HepG2 (cell line): ENCODE results near the gene SURF1. TPM values are rescaled to one million over a fixed set of nuclear protein-coding genes. Genes with fewer than 3 reads are reported as not detected.

Experiments
- ATF4 ChIP-seq, 2 experiments: fragments of 450-650 bp in 1 of 2; sonication (generic) in 1 of 2; formaldehyde crosslinking; IDR thresholded peaks; 2 replicates each; pipeline versions ENCODE4 v1.5.0 to v1.8.0; 2020 to 2022; ENCODE audit warnings: mild to moderate bottlenecking in 1 of 2, missing genetic modification reagents in 1 of 2
- CBX5 ChIP-seq: sonication (generic); formaldehyde crosslinking; IDR thresholded peaks from 2 replicates; pipeline ENCODE4 v1.4.0; 2020; ENCODE audit warnings: missing genetic modification reagents, borderline replicate concordance
- HES4 ChIP-seq: sonication (generic); formaldehyde crosslinking; IDR thresholded peaks from 2 replicates; pipeline ENCODE4 v1.9.0; 2021; ENCODE audit warnings: mild to moderate bottlenecking, missing genetic modification reagents, borderline replicate concordance
- JUN ChIP-seq: sonication (generic); formaldehyde crosslinking; IDR thresholded peaks from 2 replicates; pipeline ENCODE4 v1.4.0; 2020; ENCODE audit warnings: mild to moderate bottlenecking, missing genetic modification reagents
- KAT2B ChIP-seq: fragments of 150-350 bp; IDR thresholded peaks from 2 replicates; pipeline ENCODE4 v1.6.1; 2014; ENCODE audit warnings: low read depth, low read length, borderline replicate concordance
- KDM6A ChIP-seq: IDR thresholded peaks from 2 replicates; pipeline ENCODE4 v1.6.1; 2016; ENCODE audit warnings: low read depth
- MBNL3 ChIP-seq: fragments of 250-450 bp; sonication (Bioruptor Pico); conservative IDR thresholded peaks from 2 replicates; pipeline ENCODE4 v1.8.0; 2022; ENCODE audit warnings: mild to moderate bottlenecking, inconsistent platforms
- NFYB ChIP-seq: sonication (generic); formaldehyde crosslinking; IDR thresholded peaks from 2 replicates; pipeline ENCODE4 v1.4.0; 2020; ENCODE audit warnings: missing genetic modification reagents
- NKX3-1 ChIP-seq: sonication (generic); formaldehyde crosslinking; IDR thresholded peaks from 2 replicates; pipeline ENCODE4 v1.5.0; 2020; ENCODE audit warnings: missing genetic modification reagents
- ONECUT2 ChIP-seq: sonication (generic); formaldehyde crosslinking; IDR thresholded peaks from 2 replicates; pipeline ENCODE4 v1.4.0; 2020; ENCODE audit warnings: missing genetic modification reagents
- PLSCR1 ChIP-seq: sonication (generic); formaldehyde crosslinking; IDR thresholded peaks from 2 replicates; pipeline ENCODE4 v1.5.0; 2020; ENCODE audit warnings: missing genetic modification reagents, mild to moderate bottlenecking, borderline replicate concordance
- PPARG ChIP-seq: conservative IDR thresholded peaks from 2 replicates; pipeline ENCODE4 v1.6.1; 2016; ENCODE audit warnings: missing biosample characterization, missing genetic modification reagents
- RBM39 ChIP-seq: fragments of 200-400 bp; formaldehyde crosslinking; IDR thresholded peaks from one replicate; pipeline ENCODE4 v1.6.1; 2018; ENCODE audit warnings: antibody characterized with exemption, mild to moderate bottlenecking, low read depth, low read length; ENCODE audit not compliant: poor library complexity, severe bottlenecking
- TAF15 ChIP-seq: fragments of 200-400 bp; formaldehyde crosslinking; IDR thresholded peaks from one replicate; pipeline ENCODE4 v1.6.1; 2018; ENCODE audit warnings: mild to moderate bottlenecking, low read depth, low read length; ENCODE audit not compliant: poor library complexity, severe bottlenecking
- TCF7 ChIP-seq: sonication (generic); IDR thresholded peaks from 2 replicates; pipeline ENCODE4 v1.6.1; 2016; ENCODE audit warnings: antibody characterized with exemption, low read depth
- U2AF2 ChIP-seq: fragments of 200-400 bp; formaldehyde crosslinking; IDR thresholded peaks from 2 replicates; pipeline ENCODE4 v1.6.1; 2017; ENCODE audit warnings: low read depth, mild to moderate bottlenecking, low read length
- ZBTB37 ChIP-seq: sonication (generic); formaldehyde crosslinking; IDR thresholded peaks from 2 replicates; pipeline ENCODE4 v1.4.0; 2020; ENCODE audit warnings: mild to moderate bottlenecking, missing genetic modification reagents
- ZBTB7A ChIP-seq: sonication (generic); formaldehyde crosslinking; IDR thresholded peaks from 2 replicates; pipeline ENCODE4 v1.8.0; 2022; ENCODE audit warnings: mild to moderate bottlenecking, missing genetic modification reagents
- ZNF280B ChIP-seq: sonication (generic); formaldehyde crosslinking; IDR thresholded peaks from 2 replicates; pipeline ENCODE4 v1.5.0; 2020; ENCODE audit warnings: missing genetic modification reagents, mild to moderate bottlenecking, borderline replicate concordance
- ZNF30 ChIP-seq: sonication (generic); formaldehyde crosslinking; IDR thresholded peaks from 2 replicates; pipeline ENCODE4 v1.5.0; 2020; ENCODE audit warnings: mild to moderate bottlenecking, missing genetic modification reagents
- ZNF333 ChIP-seq: sonication (generic); formaldehyde crosslinking; IDR thresholded peaks from 2 replicates; pipeline ENCODE4 v1.4.0; 2020; ENCODE audit warnings: mild to moderate bottlenecking, missing genetic modification reagents, borderline replicate concordance
- ZNF367 ChIP-seq: sonication (generic); formaldehyde crosslinking; IDR thresholded peaks from 2 replicates; pipeline ENCODE4 v1.4.0; 2020; ENCODE audit warnings: missing genetic modification reagents, borderline replicate concordance
- ZNF468 ChIP-seq: sonication (generic); formaldehyde crosslinking; IDR thresholded peaks from 2 replicates; pipeline ENCODE4 v1.8.0; 2022; ENCODE audit warnings: mild to moderate bottlenecking, moderate library complexity, missing genetic modification reagents
- ZNF740 ChIP-seq: sonication (generic); formaldehyde crosslinking; IDR thresholded peaks from 2 replicates; pipeline ENCODE4 v1.4.0; 2020; ENCODE audit warnings: missing genetic modification reagents
- polyA plus RNA-seq, 8 experiments: library from polyadenylated mRNA; depleted of rRNA in 3 of 8; stranded (reverse) in 7 of 8; unstranded in 1 of 8; fragments of >200 nt; fragmentation: Illumina TruSeq in 4 of 8; extraction: Trizol in 4 of 8; gene quantifications; 2 replicates each; pipeline versions ENCODE4 v1.2.1 to v1.2.3, GENCODE V29; 2011 to 2016; ENCODE audit warnings: low read depth in 4 of 8, missing spikeins in 1 of 8, mixed read lengths in 1 of 8; ENCODE audit not compliant: insufficient read depth in 1 of 8
- total RNA-seq, 5 experiments: library from RNA; depleted of rRNA; stranded (reverse); fragments of >200 nt; fragmentation: Illumina TruSeq; extraction: Trizol; gene quantifications; 2 replicates each; pipeline ENCODE4 v1.2.3, GENCODE V29; 2016; ENCODE audit warnings: low read depth in 1 of 5

The SURF1 gene
- total and polyA plus RNA-seq, 2 of the 13 experiments (the other 11 are each of a cell fraction or from before 2014, with no cell fraction given), result 17.8 to 40.7 TPM

GRCh38 chr9:133335924-133336811 is 20.1 kb downstream of the SURF1 start, which contains the start of gene SURF6 (continued):
- TF ChIP-seq ZNF740 (CRISPR knock-in tag), result peak; percentile 40; the same call in 1 of the 2 replicates
- peak; percentile 67; the same call in 1 of the 2 replicates for TF ChIP-seq ZNF333 (CRISPR knock-in tag)
- TF ChIP-seq PPARG (CRISPR knock-in tag), result peak; percentile 59; the same call in 1 of the 2 replicates
- TF ChIP-seq ZBTB7A, result peak; percentile 26; the same call in 1 of the 2 replicates
- TF ChIP-seq TCF7, result no peak
- TF ChIP-seq ZNF367 (CRISPR knock-in tag), result peak; percentile 73; the same call in 1 of the 2 replicates
- TF ChIP-seq MBNL3, result no peak
- TF ChIP-seq PLSCR1, result 0 out of 2 replicates have a peak, but pooled peaks have one; percentile 7
- TF ChIP-seq ZNF280B, result 0 out of 2 replicates have a peak, but pooled peaks have one; percentile 23
- TF ChIP-seq KAT2B, result no peak
- no peak for TF ChIP-seq ZBTB37 (CRISPR knock-in tag)
- TF ChIP-seq U2AF2, result no peak
- TF ChIP-seq ONECUT2 (CRISPR knock-in tag), result no peak
- peak; percentile 77 for TF ChIP-seq NFYB
- peak in 1 of 2 experiments; percentile 66; a peak in 2 of 4 replicates for TF ChIP-seq ATF4 (CRISPR knock-in tag; IDR thresholded peaks at IDR 0.05)
- TF ChIP-seq TAF15, result peak; percentile 69
- no peak for TF ChIP-seq JUN (CRISPR knock-in tag)
- TF ChIP-seq KDM6A, result no peak
- TF ChIP-seq ZNF468 (CRISPR knock-in tag), result no peak
- peak; percentile 86 for TF ChIP-seq CBX5
- no peak for TF ChIP-seq ZNF30
- TF ChIP-seq RBM39, result peak; percentile 97
- 0 out of 2 replicates have a peak, but pooled peaks have one; percentile 63 for TF ChIP-seq NKX3-1 (CRISPR knock-in tag)
- no peak; the same call in 1 of the 2 replicates for TF ChIP-seq HES4 (CRISPR knock-in tag)
